MCF 10A (cell line): ENCODE results near the gene EXOC4. TPM values are rescaled to one million over a fixed set of nuclear protein-coding genes. Genes with fewer than 3 reads are reported as not detected.
A peak's percentile ranks its signal among the peaks of the same experiment; 100 is the strongest.

Source experiments
- BruUV-seq: library from RNA; stranded (reverse); fragments of 400-500 nt; replicated peaks from 2 replicates; lab custom pipeline; 2021; lab: Mats Ljungman, UMichigan
- CTCF ChIA-PET: fragments of 300-600 bp; sonication (Branson Sonifier 250); formaldehyde crosslinking; extraction: SDS; loops from one replicate; lab custom pipeline; 2021; ENCODE audit warnings: antibody characterized with exemption, inconsistent platforms; lab: Yijun Ruan, JAX
- POLR2A ChIA-PET: fragments of 300-600, 350-650 bp; sonication (Branson Sonifier 250); formaldehyde crosslinking; extraction: SDS; loops from one replicate; lab custom pipeline; 2020; ENCODE audit warnings: antibody characterized with exemption, inconsistent platforms; lab: Yijun Ruan, JAX
- DNase-seq: peaks from one replicate; pipeline ENCODE4 v3.0.0-alpha.2; 2018; ENCODE audit not compliant: unreplicated experiment
- H3K27ac Mint-ChIP-seq: one replicate; pipeline ENCODE4 v1.8.0; 2022; ENCODE audit warnings: mild to moderate bottlenecking, low read depth, mixed read lengths; ENCODE audit not compliant: unreplicated experiment
- H3K27me3 Mint-ChIP-seq: one replicate; pipeline ENCODE4 v1.8.0; 2022; ENCODE audit warnings: mixed read lengths; ENCODE audit not compliant: insufficient read depth, unreplicated experiment
- H3K36me3 Mint-ChIP-seq: one replicate; pipeline ENCODE4 v1.8.0; 2022; ENCODE audit warnings: mild to moderate bottlenecking, moderate library complexity, mixed read lengths; ENCODE audit not compliant: insufficient read depth, unreplicated experiment
- H3K4me1 Mint-ChIP-seq: one replicate; pipeline ENCODE4 v1.8.0; 2022; ENCODE audit warnings: mixed read lengths; ENCODE audit not compliant: insufficient read depth, unreplicated experiment
- H3K4me3 Mint-ChIP-seq: one replicate; pipeline ENCODE4 v1.8.0; 2022; ENCODE audit warnings: mild to moderate bottlenecking, moderate library complexity, mixed read lengths; ENCODE audit not compliant: unreplicated experiment
- H3K9me3 Mint-ChIP-seq: one replicate; pipeline ENCODE4 v1.8.0; 2022; ENCODE audit warnings: mixed read lengths; ENCODE audit not compliant: unreplicated experiment
- CTCF ChIP-seq: fragments of 200-600 bp; IDR thresholded peaks from one replicate; pipeline ENCODE4 v1.8.0; 2022; ENCODE audit warnings: antibody characterized with exemption, mild to moderate bottlenecking; ENCODE audit not compliant: unreplicated experiment
- intact Hi-C: fragments of 100-400 bp; cut with micrococcal nuclease; formaldehyde crosslinking; loops from 2 replicates; pipeline ENCODE4 v1.14.1; 2022
- total RNA-seq: library from RNA; stranded (reverse); gene quantifications from 2 replicates; pipeline ENCODE4 v1.2.3, GENCODE V29; 2022

Gene EXOC4
- total RNA-seq, 1 experiment from 2014 or later: 105 TPM

DNA sequence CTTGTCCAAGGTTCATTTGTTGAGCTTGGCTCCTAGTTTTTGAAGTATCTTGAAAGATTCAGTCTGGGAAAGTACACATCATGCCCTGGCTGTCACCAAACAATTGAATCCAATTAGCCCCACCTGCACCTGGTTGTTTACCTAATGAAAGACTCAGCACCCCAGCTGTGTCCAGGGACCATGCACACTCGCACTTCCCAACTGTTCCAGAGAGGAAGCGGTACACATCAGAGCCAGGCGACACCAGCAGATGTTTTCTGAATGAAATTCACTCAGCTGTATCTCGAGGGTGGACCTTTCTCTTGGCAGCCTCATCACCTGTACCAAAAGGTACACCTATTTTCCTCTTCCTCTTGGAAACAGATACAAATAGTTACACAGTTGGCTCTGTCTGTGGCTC is 657.9 kb downstream of the EXOC4 start:
- no peaks in the 10 kb centered on the region for H3K27me3 Mint-ChIP-seq
- intact Hi-C loops: no loop called here
- no peak for TF ChIP-seq CTCF
- no peaks in the 10 kb centered on the region for H3K36me3 Mint-ChIP-seq
- H3K9me3 Mint-ChIP-seq: no peaks in the 10 kb centered on the region
- H3K4me1 Mint-ChIP-seq: no peaks in the 10 kb centered on the region
- H3K4me3 Mint-ChIP-seq: no peak overlapping the region
- ChIA-PET CTCF (no interaction called here), POLR2A (no interaction called here)
- no peak overlapping the region for H3K27ac Mint-ChIP-seq
- BruUV-seq: no TSS peak
- no peak for DNase-seq

- intact Hi-C loops: no loop called here
- H3K27ac Mint-ChIP-seq: no peak overlapping the region
- CTCF ChIA-PET: no interaction called here
- TF ChIP-seq CTCF: no peak
- no peaks in the 10 kb centered on the region for H3K27me3 Mint-ChIP-seq
- DNase-seq: no peak
- H3K4me1 Mint-ChIP-seq: no peaks in the 10 kb centered on the region
- POLR2A ChIA-PET: no interaction called here
- no peak overlapping the region for H3K4me3 Mint-ChIP-seq
- no peaks in the 10 kb centered on the region for H3K36me3 Mint-ChIP-seq
- BruUV-seq: no TSS peak
- no peaks in the 10 kb centered on the region for H3K9me3 Mint-ChIP-seq
Observed at GRCh38 chr7:133911724-133912123, 658.8 kb downstream of the EXOC4 start.

- no peak overlapping the region for H3K4me3 Mint-ChIP-seq
- no peaks in the 10 kb centered on the region for H3K36me3 Mint-ChIP-seq
- BruUV-seq: no TSS peak
- DNase-seq: peak; percentile 24
- H3K27ac Mint-ChIP-seq: no peak overlapping the region
- no peaks in the 10 kb centered on the region for H3K27me3 Mint-ChIP-seq
- CTCF ChIA-PET: interaction anchor here (0.7 kb wide), 1 partner anchor 24 kb away, joined by 3 read pairs; no protein-coding TSS in a partner anchor
- no peaks in the 10 kb centered on the region for H3K4me1 Mint-ChIP-seq
- POLR2A ChIA-PET: interaction anchor here (0.6 kb wide), 1 partner anchor 27 kb away, joined by 3 read pairs; no protein-coding TSS in a partner anchor
- no peaks in the 10 kb centered on the region for H3K9me3 Mint-ChIP-seq
- intact Hi-C loops: no loop called here
- TF ChIP-seq CTCF: no peak
Observed at GRCh38 chr7:133912916-133913697, 660.2 kb downstream of the EXOC4 start.

GRCh38 chr7:133916621-133917020 is 663.7 kb downstream of the EXOC4 start:
- ChIA-PET POLR2A (interaction anchor here (0.6 kb wide), 1 partner anchor 1063 kb away, joined by 3 read pairs; no protein-coding TSS in a partner anchor), CTCF (interaction anchor here (0.6 kb wide), 1 partner anchor 648 kb away, joined by 5 read pairs; no protein-coding TSS in a partner anchor)
- H3K27me3 Mint-ChIP-seq: no peaks in the 10 kb centered on the region
- no peaks in the 10 kb centered on the region for H3K4me1 Mint-ChIP-seq
- no peak overlapping the region for H3K4me3 Mint-ChIP-seq
- no peak for TF ChIP-seq CTCF
- peaks cover 13% of the 10 kb centered on the region for H3K9me3 Mint-ChIP-seq
- no peak overlapping the region for H3K27ac Mint-ChIP-seq
- no peak for DNase-seq
- intact Hi-C loops: no loop called here
- H3K36me3 Mint-ChIP-seq: peaks cover 7% of the 10 kb centered on the region
- no TSS peak for BruUV-seq
